Left ventricle myocardium inferior (tissue), 1 donor: ENCODE data around the gene ALDH1B1. TPM values are rescaled to one million over a fixed set of nuclear protein-coding genes. Genes with fewer than 3 reads are reported as not detected.
A peak's percentile ranks its signal among the peaks of the same experiment; 100 is the strongest.

Experiments
- DNase-seq: peaks from one replicate; pipeline ENCODE4 v3.0.0-alpha.2; 2020
- H3K27ac ChIP-seq: fragments of 200-600 bp; replicated peaks from 2 replicates; pipeline ENCODE4 v1.8.0; 2021
- H3K27me3 ChIP-seq: fragments of 200-600 bp; 2 replicates; pipeline ENCODE4 v1.8.0; 2021; ENCODE audit warnings: low read depth
- H3K36me3 ChIP-seq: fragments of 200-600 bp; 2 replicates; pipeline ENCODE4 v1.8.0; 2021
- H3K4me1 ChIP-seq: fragments of 200-600 bp; 2 replicates; pipeline ENCODE4 v1.8.0; 2021
- H3K4me3 ChIP-seq: fragments of 200-600 bp; 2 replicates; pipeline ENCODE4 v1.8.0; 2021; ENCODE audit warnings: mild to moderate bottlenecking, moderate library complexity
- H3K9me3 ChIP-seq: fragments of 200-600 bp; replicated peaks from 2 replicates; pipeline ENCODE4 v1.8.0; 2021
- intact Hi-C: fragments of 100-400 bp; cut with micrococcal nuclease; formaldehyde crosslinking; loops from one replicate; pipeline ENCODE4 v1.11.0; 2022
- total RNA-seq: library from RNA; stranded (reverse); fragmentation: NEBNext Ultra II Directional; extraction: Animal tissue kit (Norgen Biotek cat#: 25700); gene quantifications from one replicate; pipeline ENCODE4 v1.2.1, GENCODE V29; 2021
- TF ChIP-seq, protein P1 (sequence below): fragments of 200-600 bp; IDR thresholded peaks from 2 replicates; pipeline ENCODE4 v1.8.0; 2021; ENCODE audit warnings: antibody characterized with exemption, mild to moderate bottlenecking, borderline replicate concordance
- donor health status: DM: no; HTN: yes; CAD: no; lungs with severe emphysema.

ALDH1B1 gene
- total RNA-seq, 1 donor from 2014 or later: 21.6 TPM

DNA sequence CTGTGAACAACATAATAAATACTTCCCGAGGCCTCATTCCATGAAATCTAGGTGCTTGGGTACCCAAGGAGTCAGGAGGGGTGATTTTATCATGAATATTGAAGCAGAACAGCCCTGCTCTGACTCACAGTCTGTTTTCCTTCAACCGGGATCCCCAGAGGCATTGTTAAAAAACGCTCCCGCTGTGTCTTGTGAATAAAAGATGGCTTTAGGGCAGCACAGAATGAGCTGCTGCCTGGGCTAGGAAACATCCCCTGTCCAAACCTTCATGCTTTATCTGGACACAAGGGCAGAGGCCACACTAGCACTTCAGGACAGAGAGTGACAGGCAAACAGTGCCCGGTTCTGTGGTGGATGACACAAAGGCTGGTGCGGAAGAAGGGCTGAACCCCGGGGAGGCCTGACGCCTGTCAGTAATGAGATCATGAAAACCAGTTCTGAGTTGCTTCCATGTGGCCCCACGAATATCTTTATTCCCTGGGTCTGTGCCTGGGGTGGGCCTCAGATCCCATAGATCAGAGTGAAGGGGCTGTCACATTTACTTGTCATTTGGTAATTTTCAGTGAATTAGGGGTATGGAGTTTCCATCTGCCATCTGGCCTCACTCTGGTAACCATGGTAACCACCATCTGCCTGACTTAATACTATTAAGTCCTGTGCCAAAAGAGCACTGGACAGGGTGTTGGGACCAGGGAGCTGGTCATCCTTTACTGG, 29.2 kb downstream of the ALDH1B1 start:
- Histone ChIP-seq H3K27ac (no peak overlapping the region), H3K4me1 (peaks cover 4% of the 10 kb centered on the region), H3K9me3 (no peaks in the 10 kb centered on the region), H3K36me3 (no peaks in the 10 kb centered on the region), H3K27me3 (peaks cover 73% of the 10 kb centered on the region), H3K4me3 (no peak overlapping the region)
- no peak for DNase-seq
- intact Hi-C loops: no loop called here
- TF ChIP-seq, protein P1, sequence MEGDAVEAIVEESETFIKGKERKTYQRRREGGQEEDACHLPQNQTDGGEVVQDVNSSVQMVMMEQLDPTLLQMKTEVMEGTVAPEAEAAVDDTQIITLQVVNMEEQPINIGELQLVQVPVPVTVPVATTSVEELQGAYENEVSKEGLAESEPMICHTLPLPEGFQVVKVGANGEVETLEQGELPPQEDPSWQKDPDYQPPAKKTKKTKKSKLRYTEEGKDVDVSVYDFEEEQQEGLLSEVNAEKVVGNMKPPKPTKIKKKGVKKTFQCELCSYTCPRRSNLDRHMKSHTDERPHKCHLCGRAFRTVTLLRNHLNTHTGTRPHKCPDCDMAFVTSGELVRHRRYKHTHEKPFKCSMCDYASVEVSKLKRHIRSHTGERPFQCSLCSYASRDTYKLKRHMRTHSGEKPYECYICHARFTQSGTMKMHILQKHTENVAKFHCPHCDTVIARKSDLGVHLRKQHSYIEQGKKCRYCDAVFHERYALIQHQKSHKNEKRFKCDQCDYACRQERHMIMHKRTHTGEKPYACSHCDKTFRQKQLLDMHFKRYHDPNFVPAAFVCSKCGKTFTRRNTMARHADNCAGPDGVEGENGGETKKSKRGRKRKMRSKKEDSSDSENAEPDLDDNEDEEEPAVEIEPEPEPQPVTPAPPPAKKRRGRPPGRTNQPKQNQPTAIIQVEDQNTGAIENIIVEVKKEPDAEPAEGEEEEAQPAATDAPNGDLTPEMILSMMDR: no peak

DNA sequence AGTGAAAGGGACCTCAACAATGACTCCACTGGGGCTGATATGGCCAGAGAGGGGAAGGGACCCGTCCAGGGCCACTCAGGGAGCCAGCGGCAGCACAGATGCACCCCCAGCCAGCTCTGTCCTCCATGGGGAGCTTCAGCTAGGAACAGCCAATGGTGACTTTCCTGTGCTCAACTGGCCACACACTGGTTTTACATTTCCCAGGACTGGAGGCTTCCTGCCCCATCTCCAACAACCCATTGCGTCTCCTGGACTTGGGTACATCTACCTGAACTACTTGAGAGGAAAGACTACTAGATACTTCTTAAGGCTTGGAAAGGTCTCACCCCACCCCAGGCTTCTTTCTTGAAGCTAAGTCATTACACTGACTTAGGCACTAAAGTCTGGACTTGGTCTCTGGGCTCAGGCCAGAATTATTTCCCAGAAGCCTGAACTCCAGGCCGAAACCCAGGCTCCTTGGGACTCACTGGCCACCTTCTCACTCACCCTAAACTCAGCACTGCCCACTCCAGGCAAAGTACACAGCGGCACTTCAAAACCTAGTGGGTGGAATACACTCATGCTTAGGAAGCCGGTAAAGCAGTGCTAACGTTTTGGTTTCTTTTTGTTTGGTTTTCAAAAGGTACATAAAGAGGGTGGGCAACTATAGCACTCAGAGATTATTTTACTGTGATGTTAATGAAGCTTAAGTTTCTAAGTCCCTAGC, 30.2 kb downstream of the ALDH1B1 start:
- Histone ChIP-seq H3K4me1 (peaks cover 4% of the 10 kb centered on the region), H3K36me3 (no peaks in the 10 kb centered on the region), H3K4me3 (no peak overlapping the region), H3K27me3 (peaks cover 80% of the 10 kb centered on the region), H3K9me3 (no peaks in the 10 kb centered on the region), H3K27ac (no peak overlapping the region)
- intact Hi-C loops: no loop called here
- no peak for DNase-seq
- TF ChIP-seq, protein P1: no peak

DNA sequence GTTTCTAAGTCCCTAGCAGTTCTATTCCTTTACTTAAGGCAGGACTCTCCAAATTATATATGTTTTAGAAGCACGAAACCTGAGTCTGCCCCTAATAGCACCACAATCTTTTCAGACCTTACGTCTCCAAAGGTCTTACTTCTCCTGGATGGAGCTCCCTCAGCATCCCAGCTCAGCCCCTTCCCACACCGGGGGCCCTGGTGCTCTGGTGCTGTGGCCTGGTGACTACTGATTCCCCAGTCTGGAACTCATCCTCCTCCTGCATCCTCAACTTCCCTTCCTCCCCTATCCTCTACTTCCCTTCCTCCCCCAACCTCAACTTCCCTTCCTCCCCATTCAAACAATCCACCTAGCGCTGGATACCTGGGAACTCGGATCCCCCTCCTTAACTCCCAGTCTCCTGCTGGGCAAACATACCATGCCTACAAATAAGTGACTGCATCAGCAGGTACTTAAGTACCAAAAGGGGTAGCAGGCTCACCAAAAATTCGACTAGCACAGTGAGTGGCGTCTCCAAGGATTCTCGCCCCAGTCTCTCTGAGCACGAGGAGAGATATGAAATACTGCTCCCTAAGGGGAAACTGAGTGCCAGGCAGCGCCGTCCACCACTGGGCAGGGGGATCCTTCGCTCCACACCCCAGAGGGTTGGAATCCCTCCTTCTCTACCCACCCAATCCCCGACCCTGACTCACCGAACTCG, 30.9 kb downstream of the ALDH1B1 start:
- Histone ChIP-seq H3K36me3 (no peaks in the 10 kb centered on the region), H3K9me3 (no peaks in the 10 kb centered on the region), H3K27me3 (peaks cover 87% of the 10 kb centered on the region), H3K4me1 (peaks cover 4% of the 10 kb centered on the region), H3K27ac (no peak overlapping the region), H3K4me3 (peak overlapping the region; percentile 56)
- TF ChIP-seq, protein P1: no peak
- DNase-seq: no peak
- intact Hi-C loops: no loop called here

DNA sequence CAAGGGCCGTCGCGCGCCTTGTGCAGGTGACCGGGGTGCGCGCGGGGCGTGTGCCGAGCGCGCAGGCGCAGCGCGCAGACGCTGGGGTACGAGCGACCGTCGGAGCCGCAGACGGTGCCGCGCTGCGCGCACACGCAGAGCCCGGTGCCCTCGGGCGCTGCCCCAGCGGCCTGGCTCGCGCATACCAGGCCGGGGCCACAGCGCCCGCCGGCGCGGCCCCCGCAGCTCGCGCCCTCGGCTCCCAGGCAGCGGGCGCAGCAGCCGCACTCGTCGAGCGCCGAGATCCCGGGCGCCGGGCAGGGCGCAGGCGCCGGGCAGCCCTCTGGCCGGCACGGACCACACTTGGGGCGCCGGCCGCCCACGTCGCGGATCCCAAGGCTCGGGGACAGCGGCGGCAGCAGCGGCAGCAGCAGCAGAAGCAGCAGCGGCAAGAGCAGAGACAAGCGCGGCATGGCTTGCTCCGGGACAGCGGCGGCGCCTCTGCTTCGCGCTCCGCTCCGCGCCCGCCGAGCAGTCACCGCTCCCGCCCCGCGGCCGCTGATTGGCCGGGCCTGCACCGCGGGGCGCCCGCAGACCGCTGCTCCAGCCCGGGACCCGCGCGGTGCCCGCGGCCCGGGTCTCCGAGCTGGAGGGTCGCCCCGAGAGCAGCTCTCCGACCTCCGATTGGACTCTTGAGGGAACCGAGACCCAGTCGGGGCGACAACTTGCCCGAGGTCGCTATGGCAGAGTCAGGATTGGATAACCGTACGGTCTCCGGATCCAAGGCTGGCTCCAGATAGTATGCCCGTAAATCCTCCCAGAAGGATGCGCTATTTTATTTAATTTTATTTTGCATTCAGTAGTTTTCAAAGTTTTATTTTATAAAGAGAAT, 31.7 kb downstream of the ALDH1B1 start, which contains the start of gene IGFBPL1:
TSS of gene IGFBPL1 (minus strand) at position 482 of the 871 bp plus-strand sequence. CDS start at position 452, 30 bp downstream.
- Histone ChIP-seq H3K4me3 (peak within 1 kb of the TSS; percentile 56), H3K36me3 (no peaks in the 10 kb centered on the region), H3K27me3 (peaks cover 95% of the 10 kb centered on the region), H3K4me1 (peaks cover 4% of the 10 kb centered on the region), H3K27ac (no peak within 1 kb of the TSS), H3K9me3 (no peaks in the 10 kb centered on the region)
- no peak for DNase-seq
- intact Hi-C loops: no loop called here
- TF ChIP-seq, protein P1: no peak

DNA sequence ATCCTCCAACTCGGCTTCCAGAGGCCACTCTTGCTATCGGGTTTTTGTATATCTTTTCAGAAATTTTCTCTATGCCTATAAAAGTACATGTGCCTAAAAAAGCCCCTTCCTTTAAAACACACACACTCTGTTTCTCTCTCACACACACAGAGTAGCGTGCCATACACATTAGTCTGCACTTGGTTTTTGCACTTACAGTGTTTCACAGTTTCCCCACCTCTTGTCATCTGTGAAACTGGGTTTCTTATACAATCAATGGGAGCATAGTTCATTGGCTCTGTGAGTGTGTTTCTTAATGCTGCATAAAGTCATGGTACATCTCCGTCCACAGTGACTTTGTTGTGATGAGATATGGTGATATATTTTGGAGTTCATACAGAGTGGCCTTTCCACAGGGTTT, 32.4 kb downstream of the ALDH1B1 start:
- Histone ChIP-seq H3K27me3 (peaks cover 100% of the 10 kb centered on the region), H3K9me3 (no peaks in the 10 kb centered on the region), H3K4me3 (peak overlapping the region; percentile 56), H3K27ac (no peak overlapping the region), H3K36me3 (no peaks in the 10 kb centered on the region), H3K4me1 (peaks cover 4% of the 10 kb centered on the region)
- DNase-seq: no peak
- intact Hi-C loops: no loop called here
- TF ChIP-seq, protein P1: no peak
